ENCODE measurements around the gene B3GAT3. TPM values are rescaled to one million over a fixed set of nuclear protein-coding genes. Genes with fewer than 3 reads are reported as not detected.

The B3GAT3 gene
- total RNA-seq, 4 donors from 2014 or later: 29.9 to 54.1 (median 40.6) TPM

DNA sequence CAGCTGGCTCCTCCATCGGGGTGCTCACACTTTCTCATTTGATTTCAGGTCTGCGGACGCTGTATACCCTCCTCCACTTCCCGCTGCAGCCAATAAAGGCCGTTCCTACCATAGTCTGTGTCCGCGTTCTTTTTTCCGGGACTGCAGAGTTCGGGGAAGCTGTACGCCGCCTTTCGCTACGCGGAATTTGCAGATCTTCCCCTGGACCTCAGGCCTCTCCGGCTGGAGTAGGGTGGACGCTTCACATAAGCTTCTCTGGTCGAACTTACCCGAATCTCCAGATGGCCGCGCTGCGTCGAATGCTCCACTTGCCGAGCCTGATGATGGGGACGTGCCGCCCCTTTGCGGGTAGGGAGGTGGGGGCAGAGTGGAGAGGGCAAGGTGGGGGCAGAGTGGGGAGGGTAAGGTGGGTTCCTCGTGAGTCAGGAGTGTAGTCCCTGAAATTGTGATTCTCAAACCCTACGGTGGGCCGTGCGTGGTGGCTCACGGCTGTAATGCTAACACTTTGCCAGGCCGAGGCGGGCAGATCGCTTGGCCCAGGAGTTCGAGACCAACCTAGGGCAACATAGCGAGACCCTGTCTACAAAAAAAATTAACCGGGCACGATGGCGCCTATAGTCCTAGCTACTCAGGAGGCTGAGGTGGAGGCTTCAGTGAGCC lies 43.9 kb upstream of the B3GAT3 start:
- TF ChIP-seq EP300 (IDR thresholded peaks at IDR 0.05) (no peak), POLR2AphosphoS5 (IDR thresholded peaks at IDR 0.05) (peak in 1 of 3 donors; percentile 0), CTCF (IDR thresholded peaks at IDR 0.05) (no peak), POLR2A (IDR thresholded peaks at IDR 0.05) (no peak)
- H3K27ac ChIP-seq: peak overlapping the region; percentile 88
- 7% methylated on average over 38 of the region's 39 CpGs for WGBS
- peak overlapping the region; percentile 69 for H3K4me3 ChIP-seq
- H3K27me3 ChIP-seq: no peaks in the 10 kb centered on the region
- H3K36me3 ChIP-seq: peaks cover 20% of the 10 kb centered on the region
- no peaks in the 10 kb centered on the region for H3K9me3 ChIP-seq
- H3K4me1 ChIP-seq: peaks cover 51% of the 10 kb centered on the region
- DNase-seq (ENCODE audit: low spot score in 2 of 2): peak; percentile 84 to 85

DNA sequence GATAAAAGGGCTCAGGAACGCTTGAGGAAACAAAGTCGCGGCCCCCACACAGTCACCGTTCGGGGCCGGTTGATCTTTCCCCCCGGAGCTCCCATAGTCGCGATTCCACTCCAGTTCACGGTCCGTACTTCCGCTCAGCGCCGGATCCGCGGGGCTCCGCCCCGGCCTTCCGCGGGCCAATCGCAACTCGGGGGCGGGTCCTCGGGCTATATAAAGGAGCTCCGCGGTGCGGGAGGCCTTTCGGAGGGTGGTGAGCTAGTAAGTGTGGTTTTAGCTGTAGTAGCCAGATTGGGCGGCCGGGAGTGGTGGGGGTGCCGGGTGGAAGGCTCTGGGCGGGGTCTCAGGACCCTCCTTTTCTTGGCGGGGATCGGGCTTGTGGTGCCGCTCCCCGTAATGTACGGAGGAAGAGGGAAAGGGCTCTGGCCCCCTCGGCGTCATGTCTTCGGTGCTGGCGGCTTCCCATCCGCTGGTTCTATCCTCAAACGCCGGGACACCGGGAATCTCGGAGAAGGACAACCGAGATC lies 43.4 kb upstream of the B3GAT3 start, which contains the start of the genes C11orf98 and CSKMT:
Gene C11orf98, minus strand, starts transcription at position 136 of the 524 bp plus-strand sequence. Its CDS starts 41 bp downstream, at position 95.
Gene CSKMT, plus strand, starts transcription at position 238 of the 524 bp plus-strand sequence. CDS start 568 bp downstream, outside the sequence.
- peaks cover 20% of the 10 kb centered on the region for H3K36me3 ChIP-seq
- no peaks in the 10 kb centered on the region for H3K27me3 ChIP-seq
- TF ChIP-seq EP300 (IDR thresholded peaks at IDR 0.05) (no peak), POLR2AphosphoS5 (IDR thresholded peaks at IDR 0.05) (peak; percentile 70 to 95 (median 91)), POLR2A (IDR thresholded peaks at IDR 0.05) (peak; percentile 93 to 98)
- H3K9me3 ChIP-seq: no peaks in the 10 kb centered on the region
- WGBS: no CpG with 5 or more reads among the region's 47 CpGs
- peak; percentile 96 to 98 for DNase-seq (ENCODE audit: low spot score in 2 of 2)
- H3K4me3 ChIP-seq: peak within 1 kb of the TSS; percentile 69
- peak within 1 kb of the TSS; percentile 88 for H3K27ac ChIP-seq
- peaks cover 45% of the 10 kb centered on the region for H3K4me1 ChIP-seq

DNA sequence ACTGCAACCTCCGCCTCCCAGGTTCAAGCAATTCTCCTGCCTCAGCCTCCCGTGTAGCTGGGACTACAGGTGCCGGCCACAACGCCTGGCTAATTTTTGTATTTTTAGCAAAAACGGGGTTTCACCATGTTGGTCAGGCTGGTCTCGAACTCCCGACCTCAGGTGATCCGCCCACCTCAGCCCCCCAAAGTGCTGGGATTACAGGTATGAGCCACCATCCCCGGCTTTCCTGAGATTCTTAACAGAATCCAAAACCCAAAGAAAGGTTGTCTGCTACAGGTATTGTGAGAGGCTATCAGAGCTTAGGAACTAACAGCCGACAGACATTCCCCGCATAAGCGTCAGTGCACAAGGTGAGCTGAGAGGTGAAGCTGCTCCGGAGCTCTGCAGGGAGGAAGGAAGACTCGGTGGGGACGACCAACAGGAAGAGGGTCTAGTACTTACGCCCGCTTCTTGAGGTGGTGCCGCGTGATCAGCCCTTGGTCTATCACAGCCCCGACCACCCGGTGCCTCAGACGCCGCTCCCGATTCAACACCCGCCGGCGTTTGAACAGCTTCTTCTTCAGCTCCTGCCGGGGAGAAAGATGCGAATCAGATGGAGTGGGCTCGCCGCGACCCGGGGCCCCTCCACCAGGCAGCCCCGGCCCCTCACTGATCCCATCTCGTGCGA lies 42.8 kb upstream of the B3GAT3 start:
- WGBS: 7% methylated on average over 18 of the region's 36 CpGs
- no peaks in the 10 kb centered on the region for H3K9me3 ChIP-seq
- H3K27me3 ChIP-seq: no peaks in the 10 kb centered on the region
- peak overlapping the region; percentile 69 for H3K4me3 ChIP-seq
- DNase-seq (ENCODE audit: low spot score in 2 of 2): no peak
- H3K36me3 ChIP-seq: peaks cover 20% of the 10 kb centered on the region
- TF ChIP-seq POLR2AphosphoS5 (IDR thresholded peaks at IDR 0.05): no peak
- TF ChIP-seq POLR2A (IDR thresholded peaks at IDR 0.05): no peak
- no peak for TF ChIP-seq EP300 (IDR thresholded peaks at IDR 0.05)
- no peak for TF ChIP-seq CTCF (IDR thresholded peaks at IDR 0.05)
- H3K4me1 ChIP-seq: peaks cover 39% of the 10 kb centered on the region
- peak overlapping the region; percentile 88 for H3K27ac ChIP-seq

GRCh38 chr11:62656796-62657429 lies 35.1 kb upstream of the B3GAT3 start:
- H3K9me3 ChIP-seq: no peaks in the 10 kb centered on the region
- peaks cover 12% of the 10 kb centered on the region for H3K4me1 ChIP-seq
- H3K27me3 ChIP-seq: no peaks in the 10 kb centered on the region
- no peak overlapping the region for H3K27ac ChIP-seq
- no peak for DNase-seq (ENCODE audit: low spot score in 2 of 2)
- TF ChIP-seq EP300 (IDR thresholded peaks at IDR 0.05) (no peak), POLR2A (IDR thresholded peaks at IDR 0.05) (no peak), CTCF (IDR thresholded peaks at IDR 0.05) (no peak), POLR2AphosphoS5 (IDR thresholded peaks at IDR 0.05) (no peak)
- no peak overlapping the region for H3K4me3 ChIP-seq
- 57% methylated on average over 5 of the region's 5 CpGs for WGBS
- H3K36me3 ChIP-seq: no peaks in the 10 kb centered on the region

DNA sequence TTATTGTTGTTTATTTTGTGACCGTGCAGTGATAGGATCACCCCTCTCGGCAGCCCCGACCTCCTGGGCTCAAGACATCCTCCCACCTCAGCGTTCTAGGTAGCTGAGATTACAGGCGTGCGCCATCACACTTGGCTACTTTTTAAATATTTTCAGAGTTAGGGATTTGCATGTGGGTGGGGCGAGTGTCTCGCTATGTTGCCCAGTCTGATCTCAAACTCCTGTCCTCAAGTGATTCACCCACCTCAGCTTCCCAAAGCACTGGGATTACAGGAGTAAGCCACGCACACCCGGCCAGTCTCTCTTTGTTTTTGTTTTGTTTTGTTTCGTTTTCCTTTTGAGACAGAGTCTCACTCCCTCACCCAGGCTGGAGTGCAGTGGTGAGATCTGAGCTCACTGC lies 32.5 kb upstream of the B3GAT3 start:
- no peak for DNase-seq (ENCODE audit: low spot score in 2 of 2)
- Histone ChIP-seq H3K36me3 (peaks cover 8% of the 10 kb centered on the region), H3K4me3 (no peak overlapping the region), H3K27ac (no peak overlapping the region), H3K9me3 (no peaks in the 10 kb centered on the region), H3K4me1 (peaks cover 17% of the 10 kb centered on the region), H3K27me3 (no peaks in the 10 kb centered on the region)
- no peak for TF ChIP-seq POLR2A (IDR thresholded peaks at IDR 0.05)
- TF ChIP-seq POLR2AphosphoS5 (IDR thresholded peaks at IDR 0.05): no peak
- no peak for TF ChIP-seq CTCF (IDR thresholded peaks at IDR 0.05)
- no peak for TF ChIP-seq EP300 (IDR thresholded peaks at IDR 0.05)
- 84% methylated on average over 11 of the region's 11 CpGs for WGBS

Data from suprapubic skin (tissue), 4 donors.